NCI-H2029 treated with DMSO at 0.1 percent for 48 hours (cell line): ENCODE results near the gene ZNF101.
"Not testable (repeated sequence)": the region's sequence is repeated elsewhere in the genome, so short reads cannot be mapped to it uniquely, and the experiment has no call there.

Experiments
- DNase-seq: peaks from one replicate; lab custom pipeline; 2025; lab: John Stamatoyannopoulos, UW

Gene ZNF101

GRCh38 chr19:19661675-19662251 lies 6.9 kb upstream of the ZNF101 start:
- DNase-seq: no peak

- DNase-seq: no peak
These were observed 6.3 kb upstream of the ZNF101 start for GRCh38 chr19:19662344-19662743.

- no peak for DNase-seq
These were observed 5.8 kb upstream of the ZNF101 start for GRCh38 chr19:19662871-19663255.

GRCh38 chr19:19663256-19664120 lies 5.2 kb upstream of the ZNF101 start, which contains the start of gene ATP13A1:
Gene ATP13A1, minus strand, starts transcription at chr19:19663676. Its CDS starts 10 bp downstream, at chr19:19663666.
- DNase-seq: peak; percentile 89

GRCh38 chr19:19665420-19665948 lies 3.2 kb upstream of the ZNF101 start:
- DNase-seq: not testable (repeated sequence)

- no peak for DNase-seq
These were observed 1.5 kb downstream of the ZNF101 start for GRCh38 chr19:19670070-19670551.

GRCh38 chr19:19672816-19673215 lies 4.2 kb downstream of the ZNF101 start:
- DNase-seq: no peak

- no peak for DNase-seq
These were observed 5.7 kb downstream of the ZNF101 start for GRCh38 chr19:19674315-19674714.

GRCh38 chr19:19677579-19677978 lies 8.9 kb downstream of the ZNF101 start:
- DNase-seq: no peak

GRCh38 chr19:19679176-19680073 lies 10.8 kb downstream of the ZNF101 start:
- DNase-seq: no peak

- not testable (repeated sequence) for DNase-seq
These were observed 17.5 kb downstream of the ZNF101 start for GRCh38 chr19:19686119-19686518.

- DNase-seq: no peak
These were observed 17.9 kb downstream of the ZNF101 start for GRCh38 chr19:19686580-19686979.

GRCh38 chr19:19687090-19687489 lies 18.5 kb downstream of the ZNF101 start:
- no peak for DNase-seq

GRCh38 chr19:19689023-19689422 lies 20.4 kb downstream of the ZNF101 start:
- DNase-seq: not testable (repeated sequence)

- no peak for DNase-seq
These were observed 23.0 kb downstream of the ZNF101 start for GRCh38 chr19:19691683-19692082.

- DNase-seq: no peak
These were observed 27.7 kb downstream of the ZNF101 start for GRCh38 chr19:19696386-19696785.

GRCh38 chr19:19697589-19697988 lies 28.9 kb downstream of the ZNF101 start:
- no peak for DNase-seq

GRCh38 chr19:19700493-19700892 lies 31.9 kb downstream of the ZNF101 start:
- DNase-seq: not testable (repeated sequence)

GRCh38 chr19:19704836-19705235 lies 36.2 kb downstream of the ZNF101 start:
- DNase-seq: no peak

- no peak for DNase-seq
These were observed 41.9 kb downstream of the ZNF101 start for GRCh38 chr19:19710506-19710905.

- no peak for DNase-seq
These were observed 42.8 kb downstream of the ZNF101 start for GRCh38 chr19:19711306-19711933.
